ENCODE measurements around the gene AGPAT3. TPM values are rescaled to one million over a fixed set of nuclear protein-coding genes. Genes with fewer than 3 reads are reported as not detected.
"Not testable (repeated sequence)": the region's sequence is repeated elsewhere in the genome, so short reads cannot be mapped to it uniquely, and the experiment has no call there.

The AGPAT3 gene, protein sequence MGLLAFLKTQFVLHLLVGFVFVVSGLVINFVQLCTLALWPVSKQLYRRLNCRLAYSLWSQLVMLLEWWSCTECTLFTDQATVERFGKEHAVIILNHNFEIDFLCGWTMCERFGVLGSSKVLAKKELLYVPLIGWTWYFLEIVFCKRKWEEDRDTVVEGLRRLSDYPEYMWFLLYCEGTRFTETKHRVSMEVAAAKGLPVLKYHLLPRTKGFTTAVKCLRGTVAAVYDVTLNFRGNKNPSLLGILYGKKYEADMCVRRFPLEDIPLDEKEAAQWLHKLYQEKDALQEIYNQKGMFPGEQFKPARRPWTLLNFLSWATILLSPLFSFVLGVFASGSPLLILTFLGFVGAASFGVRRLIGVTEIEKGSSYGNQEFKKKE
- polyA plus RNA-seq = 8.8 TPM

DNA sequence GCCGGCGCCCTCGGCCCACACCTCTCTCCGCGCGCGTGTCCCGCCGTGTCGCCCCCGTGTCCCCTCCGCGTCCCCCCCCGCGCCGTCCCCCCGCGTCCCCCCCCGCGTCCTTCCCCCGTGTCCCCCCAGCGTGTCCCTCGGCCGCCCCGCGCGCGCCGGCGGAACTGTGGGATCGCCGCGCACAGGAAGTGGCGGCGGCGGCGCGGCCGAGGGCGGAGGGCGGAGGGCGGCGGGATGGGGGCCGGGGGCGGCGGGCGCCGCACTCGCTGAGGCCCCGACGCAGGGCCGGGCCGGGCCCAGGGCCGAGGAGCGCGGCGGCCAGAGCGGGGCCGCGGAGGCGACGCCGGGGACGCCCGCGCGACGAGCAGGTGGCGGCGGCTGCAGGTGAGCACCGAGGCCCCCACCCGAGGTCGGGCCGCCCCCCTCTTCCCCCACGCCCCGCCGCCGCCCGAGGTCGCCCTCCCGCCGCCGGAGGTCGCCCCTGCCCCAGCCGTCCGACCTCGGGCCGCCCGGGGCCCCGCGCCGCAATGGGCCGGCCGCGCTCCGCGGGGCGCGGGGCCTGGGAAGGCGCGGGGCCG lies at the start of gene AGPAT3:
TSS of gene AGPAT3 (plus strand) at position 262 of the 578 bp plus-strand sequence. CDS start 94,459 bp downstream, outside the sequence.
- Mint-ChIP-seq H3K27ac (peak within 1 kb of the TSS; percentile 77 to 96 (median 86)), H3K27me3 (peaks cover 2% of the 10 kb centered on the region), H3K4me3 (peak within 1 kb of the TSS; percentile 84 to 95 (median 94)), H3K9me3 (no peaks in the 10 kb centered on the region), H3K36me3 (no peaks in the 10 kb centered on the region), H3K4me1 (peaks cover 14 to 49% (median 27%) of the 10 kb centered on the region in 3 donors)

DNA sequence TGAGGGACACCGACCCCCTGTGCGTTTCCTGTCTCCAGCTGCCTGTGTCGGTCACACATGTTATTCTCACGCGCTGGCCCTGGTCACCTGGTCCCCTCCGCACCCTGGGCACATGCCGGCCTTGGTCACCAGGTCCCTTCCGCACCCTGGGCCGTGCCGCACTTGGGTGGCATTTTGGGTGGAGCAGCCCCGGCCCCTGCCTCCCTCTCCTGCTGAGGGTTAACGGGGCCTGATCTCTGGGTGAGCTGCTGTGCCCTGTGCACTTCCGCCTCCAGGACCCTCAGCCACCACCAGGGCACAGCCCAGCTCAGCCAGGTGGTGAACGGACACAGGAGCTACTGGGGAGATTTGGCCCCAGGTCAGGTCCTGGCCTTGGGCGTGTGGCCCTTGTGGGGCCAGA lies 49.0 kb upstream of the AGPAT3 start:
- H3K27ac Mint-ChIP-seq = no peak overlapping the region
- peaks cover 9% of the 10 kb centered on the region for H3K27me3 Mint-ChIP-seq
- no peaks in the 10 kb centered on the region for H3K36me3 Mint-ChIP-seq
- peak overlapping the region in 1 of 4 donors; percentile 37 for H3K4me3 Mint-ChIP-seq
- peaks cover 5 to 7% (median 6%) of the 10 kb centered on the region in 3 donors for H3K4me1 Mint-ChIP-seq
- peaks cover 0 to 8% (median 6%) of the 10 kb centered on the region in 3 donors for H3K9me3 Mint-ChIP-seq

DNA sequence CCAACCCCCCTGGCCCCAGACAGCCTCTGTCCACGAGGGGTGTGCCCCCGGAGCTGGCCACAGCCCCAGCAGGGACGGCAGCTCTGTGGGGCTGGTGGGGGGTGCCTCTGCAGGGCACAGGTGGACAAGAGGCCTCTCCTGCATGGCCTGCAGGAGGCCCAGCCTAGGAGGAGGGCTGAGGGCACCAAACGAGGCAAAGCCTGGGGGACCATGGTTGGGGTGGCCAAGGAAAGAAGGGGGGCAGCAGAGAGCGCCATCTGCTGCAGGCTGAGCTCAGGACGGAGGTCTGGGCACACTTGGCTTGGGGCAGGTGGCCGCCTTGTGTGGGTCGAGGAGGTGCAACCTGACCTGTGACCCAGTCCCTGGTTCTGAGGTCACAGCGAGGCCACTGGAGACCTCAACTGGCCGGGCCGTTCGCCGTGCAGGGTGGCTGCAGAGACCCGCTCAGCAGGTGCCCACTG lies 48.4 kb upstream of the AGPAT3 start:
- peaks cover 0 to 8% (median 6%) of the 10 kb centered on the region in 3 donors for H3K9me3 Mint-ChIP-seq
- H3K27me3 Mint-ChIP-seq = peaks cover 7% of the 10 kb centered on the region
- no peaks in the 10 kb centered on the region for H3K36me3 Mint-ChIP-seq
- H3K4me1 Mint-ChIP-seq = peaks cover 5 to 7% (median 6%) of the 10 kb centered on the region in 3 donors
- H3K27ac Mint-ChIP-seq = no peak overlapping the region
- no peak overlapping the region for H3K4me3 Mint-ChIP-seq

DNA sequence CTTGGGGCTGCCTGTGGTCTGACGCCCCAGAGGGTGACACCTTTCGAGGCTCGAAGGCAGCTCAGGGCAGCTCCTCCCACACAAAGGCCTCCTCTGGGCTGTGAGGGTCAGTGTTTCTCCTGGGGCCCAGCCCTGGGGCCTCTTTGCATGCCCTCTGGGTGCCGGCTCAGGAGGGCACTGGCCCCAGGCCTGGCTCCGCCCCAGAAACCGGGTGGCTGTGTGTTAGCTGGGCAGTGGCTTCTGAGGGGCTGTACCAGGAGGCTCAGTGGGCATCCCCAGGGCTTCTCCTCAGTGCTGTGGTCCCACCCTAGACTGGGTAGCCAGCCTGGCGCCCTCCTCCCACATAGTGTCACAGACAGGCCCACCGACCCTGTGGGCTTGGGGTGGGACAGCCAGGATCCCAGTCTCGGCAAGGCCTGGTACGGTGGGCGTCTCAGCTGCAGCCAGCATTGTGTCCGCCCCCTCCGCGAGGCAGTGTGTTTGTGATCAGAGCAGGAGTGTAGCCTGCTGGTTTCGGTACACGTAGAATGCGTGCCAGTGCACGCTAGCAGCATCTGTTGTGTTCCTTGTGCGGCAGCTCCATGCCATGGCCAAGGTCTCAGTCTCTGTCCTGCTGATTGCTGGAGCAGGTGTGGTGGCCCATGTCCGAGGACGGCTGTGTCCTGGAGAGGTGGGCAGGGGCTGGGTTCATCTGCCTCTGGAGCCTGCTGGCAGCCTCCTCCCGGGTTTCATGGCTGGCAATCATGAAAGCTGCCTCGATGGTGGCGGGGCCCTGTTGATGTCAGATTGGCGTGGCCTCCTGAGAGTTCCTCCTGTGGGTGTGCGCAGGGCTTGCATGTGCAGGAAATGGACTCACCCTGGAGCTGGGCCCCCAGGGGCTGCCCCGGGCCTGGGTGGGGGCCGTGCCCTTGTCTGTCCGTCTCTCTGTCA lies 47.6 kb upstream of the AGPAT3 start:
- Mint-ChIP-seq H3K36me3 (no peaks in the 10 kb centered on the region), H3K27me3 (peaks cover 5% of the 10 kb centered on the region), H3K4me3 (peak overlapping the region in 2 of 4 donors; percentile 30 to 65), H3K27ac (no peak overlapping the region), H3K4me1 (peaks cover 3 to 5% (median 5%) of the 10 kb centered on the region in 3 donors), H3K9me3 (peaks cover 0 to 8% (median 6%) of the 10 kb centered on the region in 3 donors)

DNA sequence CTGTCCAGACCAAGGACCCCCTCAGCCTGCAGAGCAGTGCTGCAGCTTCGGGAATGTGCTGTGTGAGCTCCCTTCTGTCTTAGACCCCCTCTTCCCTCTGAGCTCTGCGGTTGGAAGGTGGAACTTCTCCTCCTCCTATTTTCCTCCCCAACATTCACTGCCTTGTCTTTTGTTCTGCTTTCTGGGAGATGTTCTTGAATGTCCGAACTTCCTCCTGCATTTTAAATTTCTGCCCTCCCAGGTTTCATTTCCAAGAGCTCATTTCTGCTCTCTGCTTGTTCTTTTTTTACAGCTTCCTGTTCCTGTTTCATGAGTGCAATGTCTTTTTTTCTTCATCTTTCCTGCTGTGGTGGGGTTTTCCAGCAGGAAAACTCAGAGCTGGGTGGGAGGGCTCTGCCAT lies 46.3 kb upstream of the AGPAT3 start:
- peaks cover 5% of the 10 kb centered on the region for H3K27me3 Mint-ChIP-seq
- H3K36me3 Mint-ChIP-seq = no peaks in the 10 kb centered on the region
- no peak overlapping the region for H3K4me3 Mint-ChIP-seq
- peaks cover 0 to 5% (median 3%) of the 10 kb centered on the region in 3 donors for H3K4me1 Mint-ChIP-seq
- peaks cover 0 to 8% (median 6%) of the 10 kb centered on the region in 3 donors for H3K9me3 Mint-ChIP-seq
- no peak overlapping the region for H3K27ac Mint-ChIP-seq

DNA sequence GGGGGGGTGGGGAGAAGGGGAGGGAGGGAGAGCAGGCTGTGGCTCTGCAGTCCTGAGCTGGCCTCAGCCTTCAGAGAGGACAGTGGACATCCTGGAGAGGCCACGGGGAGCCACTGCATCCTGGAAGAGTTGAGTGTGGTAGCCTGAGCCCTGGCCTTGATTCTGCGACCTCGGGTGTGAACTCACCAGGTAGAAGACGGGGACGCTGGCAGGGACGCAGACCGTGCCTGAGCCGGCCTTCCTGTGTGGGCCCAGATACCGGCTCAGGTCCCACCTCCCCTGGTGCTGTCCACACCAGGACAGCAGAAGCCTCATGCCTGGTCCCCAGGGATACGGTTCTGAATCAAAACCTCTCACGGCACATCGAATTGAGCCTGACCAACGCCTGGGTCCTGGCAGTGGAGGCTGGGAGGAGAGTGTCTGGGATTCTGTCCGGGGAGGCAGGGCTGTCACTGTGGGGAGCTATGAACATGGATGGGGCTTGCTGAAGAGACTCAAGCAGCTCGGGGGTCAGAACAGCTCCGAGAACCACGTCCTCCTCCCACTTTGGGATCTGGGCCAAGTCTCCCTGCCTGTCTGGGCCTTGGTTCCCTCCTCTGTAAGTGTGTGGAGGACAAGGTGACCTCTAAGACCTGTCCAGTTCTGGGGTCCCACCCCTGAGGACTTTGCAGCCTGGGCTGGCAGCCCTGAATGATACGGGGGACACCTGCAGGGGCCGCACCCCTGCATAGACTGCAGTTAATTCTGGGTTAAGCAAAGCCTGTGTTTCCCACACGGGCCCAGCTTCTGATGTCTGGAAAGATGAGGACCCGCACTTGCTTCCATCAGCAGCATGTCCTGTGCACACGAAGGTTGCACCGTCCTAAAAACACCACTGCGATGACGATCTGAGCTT lies 45.3 kb upstream of the AGPAT3 start:
- Mint-ChIP-seq H3K27me3 (peaks cover 7% of the 10 kb centered on the region), H3K4me1 (peaks cover 0 to 4% (median 3%) of the 10 kb centered on the region in 3 donors), H3K4me3 (no peak overlapping the region), H3K9me3 (peaks cover 0 to 7% (median 6%) of the 10 kb centered on the region in 3 donors), H3K27ac (no peak overlapping the region), H3K36me3 (no peaks in the 10 kb centered on the region)

DNA sequence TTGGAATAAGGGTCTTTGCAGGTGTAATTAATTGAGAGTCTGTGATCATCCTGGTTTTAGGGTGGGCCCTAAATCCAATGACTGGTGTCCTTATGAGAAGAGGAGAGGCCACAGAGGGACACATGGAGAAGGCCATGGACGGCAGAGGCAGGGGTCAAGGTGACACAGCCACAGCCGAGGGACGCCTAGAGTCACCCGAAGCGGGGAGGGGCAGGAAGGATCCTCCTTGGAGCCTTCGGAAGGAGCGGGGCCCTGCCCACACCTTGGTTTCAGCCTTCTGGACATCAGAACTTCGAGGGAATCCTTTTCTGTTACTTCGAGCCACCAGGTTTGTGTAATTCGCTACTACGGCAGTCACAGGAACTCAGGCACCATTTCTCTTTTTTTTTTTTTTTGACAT lies 44.6 kb upstream of the AGPAT3 start:
- H3K4me3 Mint-ChIP-seq = no peak overlapping the region
- no peak overlapping the region for H3K27ac Mint-ChIP-seq
- H3K4me1 Mint-ChIP-seq = peaks cover 0 to 3% (median 1%) of the 10 kb centered on the region in 3 donors
- H3K27me3 Mint-ChIP-seq = peaks cover 7% of the 10 kb centered on the region
- H3K9me3 Mint-ChIP-seq = peaks cover 0 to 6% (median 5%) of the 10 kb centered on the region in 3 donors
- H3K36me3 Mint-ChIP-seq = no peaks in the 10 kb centered on the region

DNA sequence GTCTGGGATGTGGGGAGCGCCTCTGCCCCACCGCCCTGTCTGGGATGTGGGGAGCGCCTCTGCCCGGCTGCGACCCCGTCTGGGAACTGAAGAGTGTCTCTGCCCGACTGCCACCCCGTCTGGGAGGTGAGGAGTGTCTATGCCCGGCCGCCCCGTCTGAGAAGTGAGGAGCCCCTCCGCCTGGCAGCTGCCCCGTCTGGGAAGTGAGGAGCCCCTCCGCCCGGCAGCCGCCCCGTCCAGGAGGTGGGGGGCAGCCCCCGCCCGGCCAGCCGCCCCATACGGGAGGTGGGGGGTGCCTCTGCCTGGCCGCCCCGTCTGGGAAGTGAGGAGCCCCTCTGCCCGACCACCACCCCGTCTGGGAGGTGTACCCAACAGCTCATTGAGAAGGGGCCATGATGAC lies 42.9 kb upstream of the AGPAT3 start:
- H3K9me3 Mint-ChIP-seq, H3K4me3 Mint-ChIP-seq, H3K4me1 Mint-ChIP-seq, H3K27ac Mint-ChIP-seq, H3K36me3 Mint-ChIP-seq: not testable (repeated sequence)
- H3K27me3 Mint-ChIP-seq = peaks cover 11% of the 10 kb centered on the region

DNA sequence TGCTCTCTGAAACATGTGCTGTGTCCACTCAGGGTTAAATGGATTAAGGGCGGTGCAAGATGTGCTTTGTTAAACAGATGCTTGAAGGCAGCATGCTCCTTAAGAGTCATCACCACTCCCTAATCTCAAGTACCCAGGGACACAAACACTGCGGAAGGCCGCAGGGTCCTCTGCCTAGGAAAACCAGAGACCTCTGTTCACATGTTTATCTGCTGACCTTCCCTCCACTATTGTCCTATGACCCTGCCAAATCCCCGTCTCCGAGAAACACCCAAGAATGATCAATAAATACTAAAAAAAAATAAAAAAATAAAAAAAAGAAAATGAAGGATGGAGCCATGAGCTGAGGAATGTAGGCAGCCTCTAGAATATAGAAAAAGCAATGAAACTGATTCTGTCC lies 42.3 kb upstream of the AGPAT3 start:
- not testable (repeated sequence) for H3K4me1 Mint-ChIP-seq, H3K27ac Mint-ChIP-seq, H3K9me3 Mint-ChIP-seq, H3K4me3 Mint-ChIP-seq, H3K36me3 Mint-ChIP-seq
- H3K27me3 Mint-ChIP-seq = peaks cover 11% of the 10 kb centered on the region

DNA sequence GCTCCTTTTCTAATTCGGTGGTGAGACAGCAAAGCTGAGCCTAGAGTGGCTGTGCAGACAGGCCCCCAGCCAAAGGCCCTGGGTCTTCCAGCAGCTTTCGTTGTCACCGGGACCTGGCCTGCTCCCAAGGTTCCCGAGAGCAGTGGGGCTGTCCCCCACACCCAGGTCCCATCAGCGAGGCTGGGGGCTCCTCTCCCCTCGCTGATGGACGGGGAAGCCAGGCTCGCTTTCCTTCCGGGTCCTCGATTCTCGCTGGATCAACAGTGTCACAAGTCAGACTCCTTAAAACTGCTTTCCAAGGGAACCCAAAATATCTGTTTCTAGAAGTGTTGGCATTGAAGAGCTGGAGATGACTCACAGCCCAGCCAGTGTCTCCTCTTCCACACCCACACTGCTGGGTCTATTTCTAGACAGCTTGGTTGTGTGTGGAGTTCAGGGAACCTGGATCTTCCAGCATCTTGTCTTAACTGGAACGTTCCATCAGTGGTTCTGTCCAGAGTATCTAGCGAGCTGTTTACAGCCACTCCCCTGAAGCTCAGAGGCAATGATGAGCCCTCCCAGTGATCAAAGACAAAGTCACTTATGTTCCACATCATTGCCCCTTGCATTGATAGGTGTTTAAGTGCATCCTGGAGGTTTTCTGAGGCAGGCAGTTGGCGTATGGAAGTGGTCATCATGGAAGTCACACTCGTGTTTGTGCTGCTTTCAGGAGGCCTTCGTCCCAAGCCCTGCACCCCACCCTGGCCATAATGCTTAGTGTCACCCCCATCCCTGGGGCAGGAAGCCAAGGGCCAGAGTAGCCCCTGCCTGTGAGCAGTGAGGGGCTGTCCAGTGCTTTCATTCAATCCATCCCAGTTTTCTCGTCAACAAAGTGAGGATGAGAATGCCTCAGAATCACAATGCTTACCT lies 40.4 kb upstream of the AGPAT3 start:
- Mint-ChIP-seq H3K4me3 (no peak overlapping the region), H3K36me3 (no peaks in the 10 kb centered on the region), H3K27ac (no peak overlapping the region), H3K9me3 (no peaks in the 10 kb centered on the region), H3K4me1 (no peaks in the 10 kb centered on the region), H3K27me3 (peaks cover 5% of the 10 kb centered on the region)

DNA sequence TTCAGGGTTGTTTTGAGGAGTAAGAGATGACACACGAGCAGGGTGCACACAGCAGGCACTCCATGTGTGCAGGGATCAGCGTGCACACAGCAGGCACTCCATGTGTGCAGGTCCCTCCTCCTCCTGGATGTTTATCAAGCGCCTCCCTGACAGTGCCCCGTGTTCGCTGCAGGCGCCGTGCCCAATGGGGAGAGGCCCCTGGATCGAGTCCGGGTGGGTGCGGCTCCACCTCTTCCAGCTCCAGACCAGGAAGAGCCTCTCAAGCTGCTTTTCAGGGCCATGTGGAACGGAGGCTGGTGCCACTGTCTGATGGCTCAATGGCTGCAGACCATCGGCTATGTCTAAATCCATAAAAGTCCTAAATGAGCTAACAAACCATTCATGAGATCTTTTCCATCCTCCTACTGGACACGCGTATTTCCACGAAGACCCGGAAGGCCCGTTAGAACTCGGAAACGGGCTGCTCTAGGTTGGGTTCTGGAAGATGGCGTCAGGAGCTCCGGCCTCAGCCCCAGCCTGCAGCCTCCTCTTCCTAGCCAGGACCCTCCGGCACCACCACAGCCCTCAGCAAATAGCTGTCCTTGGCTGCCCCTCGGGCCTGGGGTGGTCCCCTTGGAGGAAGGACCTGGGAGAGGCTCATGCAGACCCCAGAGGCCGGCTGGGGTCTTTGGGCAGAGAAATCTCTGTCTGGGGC lies 39.6 kb upstream of the AGPAT3 start:
- no peaks in the 10 kb centered on the region for H3K4me1 Mint-ChIP-seq
- H3K27ac Mint-ChIP-seq = no peak overlapping the region
- no peak overlapping the region for H3K4me3 Mint-ChIP-seq
- no peaks in the 10 kb centered on the region for H3K9me3 Mint-ChIP-seq
- H3K27me3 Mint-ChIP-seq = peaks cover 5% of the 10 kb centered on the region
- no peaks in the 10 kb centered on the region for H3K36me3 Mint-ChIP-seq

DNA sequence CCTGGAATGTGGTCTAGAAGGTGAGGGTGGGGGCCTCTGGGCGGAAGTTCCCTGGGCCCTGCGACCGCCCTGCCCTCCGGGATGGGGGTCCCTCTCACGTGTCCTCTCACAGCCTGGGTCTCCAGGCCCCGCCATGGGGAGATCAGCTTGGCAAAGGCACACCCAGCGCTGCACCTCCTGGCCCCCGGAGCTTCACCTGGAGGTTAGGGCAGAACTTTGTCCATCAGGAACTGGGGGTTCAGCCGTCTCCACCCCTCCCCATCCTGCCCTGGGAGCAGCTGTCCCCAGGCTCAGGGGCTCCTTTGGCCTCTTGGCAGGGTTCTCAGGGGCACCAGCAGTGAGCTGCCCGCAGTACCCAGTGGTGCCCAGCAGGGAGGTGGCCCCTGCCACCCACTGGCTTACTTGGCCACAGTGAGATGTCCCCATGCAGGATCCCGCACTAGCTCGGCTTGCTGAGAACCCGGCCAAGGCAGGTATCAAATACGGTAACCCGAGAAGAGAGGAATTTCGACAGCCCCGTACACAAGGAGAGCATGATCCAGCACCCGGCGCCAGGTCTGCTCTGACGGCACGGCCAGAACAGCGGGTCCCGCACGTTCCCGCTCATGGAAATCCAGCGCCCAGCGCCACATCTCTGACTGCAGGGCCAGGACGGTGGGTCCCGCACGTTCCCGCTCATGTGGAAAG lies 38.9 kb upstream of the AGPAT3 start:
- peaks cover 0 to 1% (median 0%) of the 10 kb centered on the region in 3 donors for H3K9me3 Mint-ChIP-seq
- H3K27ac Mint-ChIP-seq = peak overlapping the region in 1 of 3 donors; percentile 71
- H3K36me3 Mint-ChIP-seq = no peaks in the 10 kb centered on the region
- H3K4me3 Mint-ChIP-seq = no peak overlapping the region
- H3K27me3 Mint-ChIP-seq = peaks cover 5% of the 10 kb centered on the region
- H3K4me1 Mint-ChIP-seq = no peaks in the 10 kb centered on the region

Measured in IgD-negative memory B cell (primary cell).